NCI-H345 treated with DMSO at 0.1 percent for 48 hours (cell line): ENCODE results near the gene CAPN2.
"Not testable (repeated sequence)": the region's sequence is repeated elsewhere in the genome, so short reads cannot be mapped to it uniquely, and the experiment has no call there.

Experiments used
- DNase-seq: peaks from one replicate; lab custom pipeline; 2025; ENCODE audit not compliant: unreplicated experiment; lab: John Stamatoyannopoulos, UW

The CAPN2 gene

DNA sequence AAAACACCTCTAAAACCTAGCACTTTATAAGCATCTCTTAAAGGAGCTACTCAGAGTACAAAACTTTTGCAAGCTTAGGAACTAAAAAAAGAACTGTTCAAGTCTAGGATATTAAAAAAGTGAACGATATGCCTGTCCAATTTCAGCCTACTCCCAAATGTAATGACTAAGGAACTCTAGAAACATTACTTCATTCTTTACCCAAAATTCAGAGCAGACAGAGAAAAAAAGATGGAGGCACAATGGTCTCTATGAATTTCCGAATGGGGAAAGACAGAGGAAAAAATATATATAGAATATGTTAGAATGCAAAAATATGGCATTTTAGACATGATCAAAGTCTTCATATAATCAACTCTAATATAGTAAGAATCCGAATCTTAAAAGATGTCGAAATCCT, 72.2 kb downstream of the CAPN2 start:
- DNase-seq: no peak

DNA sequence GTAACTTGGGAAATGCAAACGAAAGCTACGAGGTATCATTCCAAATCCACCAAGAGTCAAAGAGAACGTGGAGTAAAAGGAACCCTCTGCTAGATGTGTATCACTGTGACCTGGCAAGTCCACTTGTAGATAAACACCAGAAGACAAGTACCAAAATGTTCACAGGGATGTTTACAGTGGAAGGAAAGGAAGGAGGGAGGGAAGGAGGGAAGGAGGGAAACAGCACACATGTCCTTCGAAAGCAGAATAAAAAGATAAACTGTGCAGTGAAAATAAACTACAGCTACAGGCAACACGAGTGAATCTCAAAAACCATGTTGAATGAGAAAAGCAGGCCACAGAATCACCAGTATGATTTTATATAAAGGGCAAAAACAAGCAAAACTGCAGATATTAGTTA, 73.5 kb downstream of the CAPN2 start:
- DNase-seq: no peak

DNA sequence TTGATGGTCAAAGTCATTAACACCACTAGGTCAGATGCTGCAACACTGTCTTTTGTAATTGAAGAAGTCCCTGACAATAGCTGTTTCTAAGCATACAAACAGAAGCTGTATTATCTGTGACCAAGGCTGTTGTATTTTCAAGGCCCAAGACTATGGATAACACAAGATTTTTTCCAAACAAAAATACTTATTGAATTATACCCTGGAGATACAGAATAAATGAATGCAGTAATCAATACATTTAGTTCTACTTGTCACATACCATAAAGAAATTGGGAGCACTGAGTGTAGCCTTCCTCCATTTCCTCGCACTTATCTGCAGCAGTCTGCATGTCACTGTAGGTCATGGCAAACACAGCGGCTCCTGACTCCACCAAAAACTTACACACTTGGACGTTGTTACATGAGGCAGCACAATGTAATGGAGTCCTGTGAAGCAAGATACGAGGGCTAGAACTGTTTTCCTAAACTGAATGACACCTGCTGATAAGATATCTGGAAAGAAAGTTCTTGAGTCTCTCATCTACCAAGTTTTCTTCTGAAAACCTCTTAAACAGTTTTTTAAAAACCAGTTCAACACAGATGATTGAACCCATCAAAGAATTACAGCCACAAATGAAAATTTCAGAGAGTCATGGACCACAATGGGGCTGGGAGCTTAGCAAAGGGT, 76.5 kb downstream of the CAPN2 start:
- no peak for DNase-seq

DNA sequence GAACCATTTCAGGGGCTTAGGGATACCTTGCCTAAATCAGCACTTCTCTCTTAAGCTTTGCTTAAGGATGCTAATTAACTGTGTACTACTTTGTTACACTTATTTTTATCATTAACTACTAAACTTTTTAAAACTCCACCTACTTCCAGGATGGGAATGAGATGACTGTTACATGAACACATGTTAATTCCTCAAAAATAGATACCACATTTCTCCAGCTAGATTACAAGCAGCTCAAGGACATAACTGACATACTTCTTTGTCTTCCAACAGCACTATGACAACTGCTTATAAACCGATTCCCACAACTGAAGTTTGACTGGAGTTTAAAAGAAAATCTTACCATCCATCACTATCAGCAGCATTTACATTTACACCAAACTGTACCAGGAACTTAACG, 79.7 kb downstream of the CAPN2 start:
- no peak for DNase-seq

DNA sequence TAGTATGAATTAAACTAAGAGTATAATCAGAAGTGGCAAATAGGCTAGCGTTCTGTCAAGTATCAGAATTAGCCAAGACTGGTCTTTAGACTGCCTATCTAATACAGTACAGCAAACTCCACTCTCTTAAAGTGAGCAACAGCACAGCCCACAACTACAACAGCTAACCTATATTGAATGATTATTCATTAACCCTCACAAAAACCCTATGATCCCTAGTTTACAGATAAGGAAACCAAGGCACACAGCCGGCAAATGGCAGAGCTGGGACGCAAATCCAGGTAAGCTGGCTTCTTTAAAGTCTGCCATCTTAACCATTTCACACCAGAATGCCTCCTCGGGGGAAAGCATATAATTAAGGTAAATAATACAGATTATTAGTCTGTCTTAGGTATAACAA, 81.4 kb downstream of the CAPN2 start:
- no peak for DNase-seq

DNA sequence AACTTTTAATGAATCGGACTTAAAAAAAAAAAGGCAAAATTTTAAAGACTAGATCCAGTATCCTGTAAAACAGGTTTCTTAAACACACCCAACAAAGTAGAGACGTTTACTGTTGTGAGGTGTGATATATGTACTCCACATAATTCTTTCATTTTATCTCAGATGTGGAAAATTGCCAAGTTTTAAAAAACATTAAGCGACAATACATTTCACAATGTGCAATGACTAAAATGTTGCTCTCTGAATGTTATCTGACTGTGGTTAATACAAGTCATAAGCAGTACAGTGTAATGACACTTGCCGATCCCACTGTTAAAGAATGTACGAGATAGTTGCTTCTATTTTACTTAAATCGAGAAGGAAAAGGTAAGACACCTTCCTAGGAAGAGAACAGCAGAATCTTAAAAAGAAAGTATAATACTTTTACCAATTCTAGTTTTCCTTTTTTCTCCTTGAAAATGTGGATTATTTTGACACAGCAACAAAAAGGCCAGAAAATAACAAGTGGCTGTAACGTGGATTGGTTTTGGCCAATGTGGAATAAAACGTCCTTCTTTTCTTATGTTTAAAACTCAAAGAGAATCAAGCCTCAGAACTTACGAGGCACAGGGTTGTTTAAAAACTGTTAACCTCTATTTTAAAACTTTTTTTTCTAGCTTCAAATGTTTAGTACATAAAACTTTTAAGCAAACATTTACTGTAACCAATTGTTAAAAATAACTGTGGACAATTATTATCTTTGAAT, 82.0 kb downstream of the CAPN2 start:
- no peak for DNase-seq

DNA sequence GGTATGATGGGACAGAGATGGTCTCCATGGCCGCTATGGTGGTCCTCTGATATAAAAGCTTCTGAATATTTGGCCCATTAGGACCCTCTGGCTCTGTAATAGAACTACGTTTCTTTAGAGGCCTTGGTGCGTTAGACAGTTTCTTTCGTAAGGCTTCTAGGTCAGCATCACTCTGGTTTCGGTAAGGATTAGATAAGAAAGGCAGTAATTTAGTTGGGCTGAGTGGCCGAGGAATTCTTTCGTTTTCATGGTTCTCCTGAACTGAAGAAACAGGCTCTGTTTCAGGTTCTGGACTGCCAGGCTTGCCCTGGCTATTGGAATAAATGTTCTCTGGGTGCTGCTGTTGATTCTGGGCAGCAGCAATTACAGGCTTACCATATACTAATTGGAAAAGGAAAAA, 83.9 kb downstream of the CAPN2 start:
- no peak for DNase-seq

DNA sequence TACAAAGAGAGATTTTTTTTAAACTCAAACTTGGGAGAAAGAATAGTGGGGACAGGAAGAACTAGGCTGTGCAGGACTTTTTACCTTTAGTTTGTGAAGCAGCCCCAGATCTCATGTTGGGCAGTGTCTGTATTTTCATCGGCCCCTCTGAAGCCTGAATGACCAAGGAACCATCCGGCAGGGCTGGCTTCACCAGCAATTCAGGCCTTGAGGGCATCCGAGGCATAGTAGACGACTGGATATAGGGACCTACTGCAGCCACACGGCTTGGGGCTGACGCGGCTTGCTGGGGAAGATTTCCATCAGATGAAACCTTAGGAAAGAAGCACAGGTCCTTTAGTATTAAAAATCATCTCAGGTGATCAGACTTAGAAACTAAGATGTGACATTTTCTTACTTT, 89.7 kb downstream of the CAPN2 start:
- DNase-seq: no peak

DNA sequence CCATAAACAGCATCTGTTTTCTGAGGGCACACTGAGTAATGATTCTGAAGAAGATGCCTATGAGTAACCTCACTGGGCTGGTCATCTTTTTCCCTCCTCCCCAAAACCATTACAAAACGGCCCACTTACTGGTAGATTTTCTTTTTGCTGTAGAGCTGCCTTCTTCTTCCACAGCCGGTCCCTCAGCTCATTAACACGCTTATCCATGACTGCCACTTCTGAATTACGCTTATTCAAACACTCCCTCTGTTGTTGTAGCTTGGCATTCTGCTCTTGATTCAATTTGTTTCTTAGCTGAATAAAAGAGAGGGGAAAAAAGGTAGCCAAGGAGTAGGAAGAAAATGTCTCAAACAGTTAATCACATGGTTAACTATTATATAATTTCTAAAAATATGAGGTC, 90.3 kb downstream of the CAPN2 start:
- no peak for DNase-seq

DNA sequence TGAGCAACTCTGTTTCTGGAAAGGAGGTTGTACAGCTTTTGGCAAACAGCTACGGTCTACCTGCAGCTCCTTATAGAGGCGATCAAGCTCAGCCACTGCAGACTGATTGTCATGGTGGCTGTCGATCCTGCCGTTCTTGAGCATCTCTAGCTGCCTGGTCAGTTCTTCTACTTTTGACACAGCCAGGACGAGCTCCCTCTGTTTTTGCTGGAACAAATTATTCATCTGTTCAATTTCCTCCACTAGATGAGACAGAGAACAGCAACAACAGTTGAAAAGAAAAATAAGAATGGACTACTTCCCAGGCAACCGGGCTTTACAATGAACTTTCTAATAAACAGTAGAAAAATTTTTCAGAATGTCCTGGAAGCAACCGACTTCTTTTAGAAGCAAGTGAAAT, 90.9 kb downstream of the CAPN2 start:
- DNase-seq: no peak

DNA sequence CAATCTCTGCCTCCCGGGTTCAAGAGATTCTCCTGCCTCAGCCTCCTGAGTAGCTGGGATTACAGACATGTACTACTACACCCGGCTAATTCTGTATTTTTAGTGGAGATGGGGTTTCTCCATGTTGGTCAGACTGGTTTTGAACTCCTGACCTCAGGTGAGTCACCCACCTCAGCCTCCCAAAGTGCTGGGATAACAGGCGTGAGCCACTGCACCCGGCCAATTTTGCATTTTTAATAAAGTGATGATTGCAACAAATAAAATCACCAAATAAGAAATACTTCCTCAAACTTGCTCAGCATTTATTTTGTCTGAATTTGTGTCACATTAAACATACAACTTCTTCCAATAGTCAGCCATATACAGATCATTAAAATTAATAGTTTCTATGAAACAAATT, 97.6 kb downstream of the CAPN2 start:
- DNase-seq: not testable (repeated sequence)

DNA sequence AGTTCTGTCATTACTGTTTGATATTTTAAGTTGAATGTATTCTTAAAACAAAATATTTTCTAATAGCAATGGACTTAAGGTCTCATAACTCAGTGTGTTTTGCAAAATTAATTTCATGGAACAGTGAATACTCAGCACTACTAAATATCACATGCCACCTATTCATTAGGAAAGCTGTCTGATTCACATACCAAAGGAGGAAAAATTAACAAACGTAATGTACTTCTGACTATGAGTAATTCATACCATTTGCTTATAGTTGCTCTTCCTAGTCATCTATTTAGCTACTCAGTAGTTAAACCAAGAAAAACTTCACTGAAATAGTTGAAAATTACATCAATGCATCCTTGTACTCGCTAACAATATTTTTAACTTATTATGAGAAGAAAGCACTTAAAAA, 98.2 kb downstream of the CAPN2 start:
- no peak for DNase-seq

DNA sequence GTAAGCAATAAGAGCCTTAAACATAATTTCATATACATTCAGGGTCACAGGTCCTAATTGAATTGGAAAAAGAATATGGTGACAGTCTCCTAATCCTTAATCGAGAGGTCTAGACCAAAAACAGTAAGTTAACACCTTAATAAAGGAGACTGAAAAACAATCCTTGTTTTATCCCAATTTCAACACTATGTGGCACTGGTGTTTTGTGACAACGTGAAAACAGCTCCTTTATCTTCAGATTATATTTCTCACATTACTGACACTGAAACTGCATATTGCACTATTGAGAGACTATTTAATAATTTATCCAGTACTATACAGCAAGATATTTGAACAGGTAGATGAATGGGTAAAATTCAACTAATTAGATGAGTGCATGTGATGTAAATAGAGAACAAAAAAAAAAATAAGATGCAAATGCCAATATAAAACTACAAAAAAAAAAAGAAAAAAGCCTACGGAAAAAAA, 99.3 kb downstream of the CAPN2 start:
- no peak for DNase-seq

DNA sequence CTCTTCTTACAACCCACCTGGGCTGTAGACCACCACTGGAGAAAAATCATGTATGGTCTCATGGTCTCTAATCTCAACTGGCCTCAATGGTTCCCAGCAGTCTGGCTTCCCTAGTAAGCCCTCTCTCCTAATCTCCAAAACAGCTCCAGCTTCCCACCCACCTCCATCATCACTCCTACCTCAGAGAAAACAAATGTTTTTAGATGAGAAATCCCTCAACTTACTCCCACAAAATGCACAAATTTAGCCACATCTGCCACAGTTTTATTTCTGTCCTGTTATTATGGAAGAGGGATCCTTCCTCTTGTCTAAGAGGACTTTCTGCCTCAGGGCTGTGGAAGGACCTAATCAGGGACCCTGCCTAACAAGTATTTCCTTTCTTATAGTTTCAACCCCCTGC, 101.3 kb downstream of the CAPN2 start:
- DNase-seq: no peak

DNA sequence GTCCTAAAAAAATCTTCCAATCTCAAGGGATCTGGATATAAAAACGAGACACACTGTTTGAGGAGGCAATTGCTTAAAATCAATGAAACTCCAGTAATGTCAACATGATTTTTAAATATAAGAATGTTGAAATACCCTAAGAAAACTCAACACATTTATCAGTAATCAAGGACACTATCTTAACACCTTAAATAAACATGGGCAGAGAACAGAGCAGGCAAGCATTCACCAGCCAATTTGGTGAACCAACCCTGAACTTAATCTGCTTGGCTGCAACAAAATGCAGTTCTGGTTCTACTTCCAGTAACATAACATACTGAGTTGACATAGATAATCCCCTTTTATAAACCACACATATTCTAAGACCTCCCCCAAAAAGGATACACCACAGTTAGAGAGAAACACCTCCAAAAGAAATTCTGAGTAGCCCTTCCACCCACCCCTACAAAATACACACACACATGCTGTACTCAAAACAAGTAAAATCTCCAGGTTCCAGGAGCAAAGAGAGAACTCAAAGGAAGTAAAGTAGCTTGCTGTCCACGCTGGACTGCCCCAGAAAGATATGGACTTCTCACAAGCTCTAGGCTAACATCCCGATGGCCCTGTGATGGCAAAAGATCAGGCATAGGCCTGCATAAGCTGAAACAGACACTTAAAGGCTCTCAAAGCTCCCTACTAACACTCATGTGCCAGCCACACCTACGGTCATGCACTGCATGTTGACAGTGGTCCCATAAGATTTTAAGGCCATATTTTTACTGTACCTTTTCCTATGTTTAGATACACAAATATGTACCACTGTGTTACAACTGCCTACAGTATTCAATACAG, 102.9 kb downstream of the CAPN2 start:
- DNase-seq: no peak

DNA sequence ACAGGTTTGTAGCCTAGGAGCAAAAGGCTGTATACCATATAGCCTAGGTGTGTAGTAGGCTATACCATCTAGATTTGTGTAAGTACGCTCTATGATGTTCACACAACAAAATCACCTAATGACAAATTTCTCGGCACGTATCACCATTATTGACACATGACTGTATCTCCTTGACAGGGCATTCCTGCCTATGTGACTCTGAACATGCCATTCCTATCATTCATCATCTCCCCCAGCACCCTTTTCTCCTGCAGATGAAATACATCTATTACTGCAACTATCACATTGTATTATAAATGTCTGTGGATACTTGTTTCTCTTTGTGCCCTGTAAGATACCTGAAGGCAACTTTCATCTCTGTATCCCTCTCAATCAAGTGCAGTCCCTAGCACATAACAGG, 103.5 kb downstream of the CAPN2 start:
- no peak for DNase-seq

DNA sequence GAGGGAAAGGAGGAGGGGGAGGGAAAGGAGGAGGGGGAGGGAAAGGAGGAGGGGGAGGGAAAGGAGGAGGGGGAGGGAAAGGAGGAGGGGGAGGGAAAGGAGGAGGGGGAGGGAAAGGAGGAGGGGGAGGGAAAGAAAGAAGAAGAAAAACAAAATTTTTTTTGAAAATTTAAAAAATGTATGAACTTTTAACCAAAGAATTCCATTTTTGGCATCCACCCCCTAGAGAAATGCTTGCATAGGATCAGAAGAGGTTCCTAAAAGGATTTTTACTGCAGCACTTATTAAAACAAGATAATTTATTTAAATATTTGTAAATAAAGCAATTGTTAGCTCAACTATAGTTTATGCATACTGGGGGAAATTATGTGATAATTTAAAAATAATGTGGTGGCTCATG, 104.9 kb downstream of the CAPN2 start:
- DNase-seq: not testable (repeated sequence)

DNA sequence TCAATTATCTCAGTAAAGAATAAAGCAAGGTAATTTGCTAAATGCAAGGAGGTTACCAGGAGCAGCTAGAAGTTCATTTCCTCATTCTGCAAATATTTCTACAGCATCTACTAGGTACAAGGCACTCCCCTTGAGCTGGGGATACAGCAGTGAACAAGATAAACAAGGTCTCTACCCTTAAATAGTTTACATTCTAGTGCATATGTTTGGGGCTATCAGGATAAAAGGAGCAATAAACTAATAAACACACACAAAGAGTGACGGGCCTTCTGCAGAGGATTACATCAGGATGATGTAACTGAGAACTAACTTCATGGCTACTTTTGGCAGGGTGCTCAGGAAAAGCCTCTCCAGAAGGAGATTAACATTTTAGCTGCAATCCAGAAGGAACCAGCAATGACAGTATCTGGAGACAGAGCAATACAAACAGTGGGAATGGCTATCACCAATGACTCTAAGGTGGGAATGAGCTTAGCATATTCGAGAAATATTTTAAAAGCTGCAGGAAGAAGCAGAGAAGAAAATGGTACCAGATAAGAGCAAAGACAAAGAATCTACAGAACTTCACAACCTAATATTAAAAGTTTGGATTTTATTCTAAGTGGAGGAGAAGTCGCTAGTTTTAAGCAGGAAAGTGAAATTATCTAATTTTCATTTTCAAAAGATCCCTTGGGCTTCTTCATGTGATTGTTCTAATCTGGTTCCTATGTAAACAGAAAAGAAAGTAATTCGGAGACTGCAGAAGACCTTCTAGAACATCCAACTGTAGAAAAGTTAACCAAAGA, 107.6 kb downstream of the CAPN2 start:
- DNase-seq: no peak

DNA sequence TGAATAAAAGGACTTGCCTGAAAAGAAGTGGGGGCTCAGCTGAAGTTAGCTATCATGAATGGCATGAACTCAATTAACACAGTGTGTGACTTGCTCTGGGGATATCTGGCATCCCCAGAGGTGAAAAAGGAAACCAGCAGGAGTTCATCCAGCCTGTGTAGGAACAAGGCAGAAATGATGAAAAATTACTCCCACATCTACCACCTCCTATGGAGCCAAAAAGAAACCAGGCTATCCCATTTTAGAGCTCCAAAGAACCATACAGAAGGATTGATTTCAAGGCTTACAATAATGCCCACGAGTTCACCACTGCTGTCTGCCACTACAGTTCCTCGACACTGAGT, 108.1 kb downstream of the CAPN2 start:
- DNase-seq: no peak

DNA sequence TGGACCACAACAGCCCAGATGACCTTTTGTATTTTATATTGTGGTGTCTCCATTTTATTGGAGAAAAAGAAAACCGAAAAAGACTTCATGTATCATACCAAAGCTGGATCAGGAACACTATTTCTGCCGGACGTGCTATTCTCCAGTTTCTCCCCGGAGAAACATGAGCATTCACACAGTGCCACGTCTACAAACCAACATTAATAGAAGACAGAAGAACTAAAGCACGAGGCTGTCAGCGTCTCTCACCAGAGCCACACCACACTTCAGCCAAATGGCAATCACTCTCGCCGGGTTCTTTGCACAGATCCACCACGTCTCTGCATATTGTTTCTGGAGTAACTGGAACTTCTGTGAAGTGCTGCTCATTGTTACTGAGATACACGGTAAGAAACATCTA, 108.6 kb downstream of the CAPN2 start:
- DNase-seq: no peak

DNA sequence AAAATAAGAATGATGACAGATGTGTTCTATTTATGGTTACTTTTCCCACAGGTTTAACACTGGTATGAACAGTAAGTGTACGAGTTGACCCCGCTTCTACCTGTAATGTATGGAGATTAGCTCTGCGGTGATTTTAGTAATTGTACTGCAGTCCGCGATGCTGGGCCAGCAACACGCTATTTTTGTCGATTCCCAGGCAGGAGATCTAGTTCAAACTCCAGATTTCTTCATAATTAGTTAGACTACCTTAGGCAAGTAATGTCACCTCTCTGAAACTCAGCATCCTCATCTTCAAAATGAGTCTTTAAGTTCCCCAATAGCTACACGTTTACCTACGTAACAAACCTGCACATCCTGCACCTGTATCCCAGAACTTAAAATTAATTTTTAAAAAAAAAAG, 111.9 kb downstream of the CAPN2 start:
- no peak for DNase-seq
